Mesothelial cell of epicardium (in vitro differentiated cells): ENCODE results near the gene TMEM140. TPM values are rescaled to one million over a fixed set of nuclear protein-coding genes. Genes with fewer than 3 reads are reported as not detected.

Source experiments
- DNase-seq, 2 experiments: peaks; one replicate each; pipeline ENCODE4 v3.0.0; 2021; ENCODE audit warnings: low spot score in 2 of 2; ENCODE audit not compliant: unreplicated experiment in 2 of 2
- H3K27ac Mint-ChIP-seq: 2 replicates; pipeline ENCODE4 v1.8.0; 2021; ENCODE audit warnings: mixed read lengths
- H3K27me3 Mint-ChIP-seq: 2 replicates; pipeline ENCODE4 v1.8.0; 2021; ENCODE audit warnings: low read depth, mixed read lengths
- H3K36me3 Mint-ChIP-seq: 2 replicates; pipeline ENCODE4 v1.8.0; 2021; ENCODE audit warnings: mixed read lengths
- H3K4me1 Mint-ChIP-seq: 2 replicates; pipeline ENCODE4 v1.8.0; 2021; ENCODE audit warnings: mixed read lengths
- H3K4me3 Mint-ChIP-seq: 2 replicates; pipeline ENCODE4 v1.8.0; 2021; ENCODE audit warnings: mild to moderate bottlenecking, moderate library complexity, mixed read lengths
- H3K9me3 Mint-ChIP-seq: 2 replicates; pipeline ENCODE4 v1.8.0; 2021; ENCODE audit warnings: mixed read lengths
- CTCF ChIP-seq: fragments of 200-600 bp; sonication (generic); IDR thresholded peaks from one replicate; pipeline ENCODE4 v1.5.0; 2021; ENCODE audit warnings: antibody characterized with exemption; ENCODE audit not compliant: unreplicated experiment
- total RNA-seq: library from RNA; stranded (reverse); gene quantifications from 3 replicates; pipeline ENCODE4 v1.2.1, GENCODE V29; 2021

TMEM140 gene
- total RNA-seq, 1 donor from 2014 or later = 0.40 TPM

- peaks cover 11% of the 10 kb centered on the region for H3K4me1 Mint-ChIP-seq
- peaks cover 56% of the 10 kb centered on the region for H3K36me3 Mint-ChIP-seq
Observed at GRCh38 chr7:135188298-135188984, 40.6 kb downstream of the TMEM140 start.

GRCh38 chr7:135189221-135189662 lies 41.4 kb downstream of the TMEM140 start:
- Mint-ChIP-seq H3K9me3 (peaks cover under 1% of the 10 kb centered on the region), H3K36me3 (peaks cover 56% of the 10 kb centered on the region)

More at GRCh38 chr7:135188298-135188984, 40.6 kb downstream of the TMEM140 start:
- DNase-seq = no peak
- TF ChIP-seq CTCF = no peak
- H3K4me3 Mint-ChIP-seq = no peak overlapping the region
- H3K9me3 Mint-ChIP-seq = peaks cover 7% of the 10 kb centered on the region
- no peak overlapping the region for H3K27ac Mint-ChIP-seq
- no peaks in the 10 kb centered on the region for H3K27me3 Mint-ChIP-seq

GRCh38 chr7:135189961-135190360 lies 42.1 kb downstream of the TMEM140 start:
- no peak overlapping the region for H3K27ac Mint-ChIP-seq
- H3K36me3 Mint-ChIP-seq = peaks cover 54% of the 10 kb centered on the region
- no peak for DNase-seq
- no peaks in the 10 kb centered on the region for H3K9me3 Mint-ChIP-seq
- TF ChIP-seq CTCF = no peak
- H3K4me1 Mint-ChIP-seq = peaks cover 11% of the 10 kb centered on the region
- no peaks in the 10 kb centered on the region for H3K27me3 Mint-ChIP-seq
- no peak overlapping the region for H3K4me3 Mint-ChIP-seq

More at GRCh38 chr7:135189221-135189662, 41.4 kb downstream of the TMEM140 start:
- peaks cover 11% of the 10 kb centered on the region for H3K4me1 Mint-ChIP-seq
- H3K27me3 Mint-ChIP-seq = no peaks in the 10 kb centered on the region
- TF ChIP-seq CTCF = no peak
- DNase-seq = no peak
- no peak overlapping the region for H3K4me3 Mint-ChIP-seq
- H3K27ac Mint-ChIP-seq = no peak overlapping the region

GRCh38 chr7:135190703-135191102 lies 42.8 kb downstream of the TMEM140 start:
- Mint-ChIP-seq H3K4me1 (peaks cover 11% of the 10 kb centered on the region), H3K36me3 (peaks cover 54% of the 10 kb centered on the region), H3K27ac (no peak overlapping the region), H3K27me3 (no peaks in the 10 kb centered on the region), H3K4me3 (no peak overlapping the region), H3K9me3 (no peaks in the 10 kb centered on the region)
- no peak for TF ChIP-seq CTCF
- DNase-seq = no peak

GRCh38 chr7:135192914-135193536 lies 45.2 kb downstream of the TMEM140 start:
- Mint-ChIP-seq H3K27ac (no peak overlapping the region), H3K4me1 (peaks cover 11% of the 10 kb centered on the region), H3K9me3 (no peaks in the 10 kb centered on the region), H3K36me3 (peaks cover 55% of the 10 kb centered on the region), H3K27me3 (no peaks in the 10 kb centered on the region), H3K4me3 (no peak overlapping the region)
- DNase-seq = no peak
- no peak for TF ChIP-seq CTCF
